GM18520 (cell line): ENCODE measurements around the gene IGSF8.

ENCODE experiments used
- ATAC-seq: cut with Tn5 transposase; IDR thresholded peaks from one replicate; pipeline ENCODE4 v1.9.1; 2021; ENCODE audit not compliant: unreplicated experiment

IGSF8 gene

GRCh38 chr1:160043543-160043942 lies 54.9 kb downstream of the IGSF8 start:
- ATAC-seq = no peak
